ENCODE measurements around the gene GSPT2.

DNA sequence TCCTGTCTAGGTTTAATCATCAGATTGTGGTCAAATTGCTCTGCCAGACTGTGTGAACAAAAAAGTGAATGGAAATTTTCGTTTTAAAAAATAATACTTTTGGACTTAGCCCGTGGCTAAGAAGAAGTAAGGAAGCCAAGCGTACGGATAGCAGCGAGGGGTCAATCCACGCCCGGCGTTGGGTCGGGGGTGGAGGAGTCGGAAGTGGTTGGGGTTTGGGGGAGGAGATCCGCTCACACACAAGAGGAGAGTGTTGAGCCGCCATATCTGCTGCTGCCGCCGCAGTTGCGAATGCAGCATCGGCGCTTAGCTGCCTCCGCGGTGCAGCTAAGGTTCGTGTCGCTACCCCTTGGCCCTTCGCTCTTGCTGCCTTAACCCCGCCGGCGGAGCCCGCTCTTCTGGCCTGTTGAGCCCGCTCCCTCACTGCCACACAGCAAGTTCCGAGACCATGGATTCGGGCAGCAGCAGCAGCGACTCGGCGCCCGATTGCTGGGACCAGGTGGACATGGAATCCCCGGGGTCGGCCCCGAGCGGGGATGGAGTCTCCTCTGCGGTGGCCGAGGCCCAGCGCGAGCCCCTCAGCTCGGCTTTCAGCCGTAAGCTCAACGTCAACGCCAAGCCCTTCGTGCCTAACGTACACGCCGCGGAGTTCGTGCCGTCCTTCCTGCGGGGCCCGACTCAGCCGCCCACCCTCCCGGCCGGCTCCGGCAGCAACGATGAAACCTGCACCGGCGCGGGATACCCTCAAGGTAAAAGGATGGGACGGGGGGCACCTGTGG is at the start of gene GSPT2:
- TF ChIP-seq ZC3H10 (CRISPR knock-in tag; IDR thresholded peaks at IDR 0.05) (no peak), CSDC2 (CRISPR knock-in tag; IDR thresholded peaks at IDR 0.05) (no peak)
